GM21423 (cell line): ENCODE results near the gene ZNF649.

Source experiments
- ATAC-seq: cut with Tn5 transposase; IDR thresholded peaks from one replicate; pipeline ENCODE4 v1.9.1; 2021; ENCODE audit warnings: mild to moderate bottlenecking, moderate library complexity; ENCODE audit not compliant: unreplicated experiment

Gene ZNF649

GRCh38 chr19:51889934-51890333 lies 14.9 kb downstream of the ZNF649 start:
- no peak for ATAC-seq

GRCh38 chr19:51887522-51888498 lies 17.0 kb downstream of the ZNF649 start, which contains the start of gene ZNF577:
Gene ZNF577 (minus strand): TSS chr19:51887951. CDS start chr19:51880382, 7,569 bp downstream.
- no peak for ATAC-seq

GRCh38 chr19:51884713-51885112 lies 20.1 kb downstream of the ZNF649 start:
- no peak for ATAC-seq

GRCh38 chr19:51882518-51882917 lies 22.3 kb downstream of the ZNF649 start:
- ATAC-seq, result no peak

DNA sequence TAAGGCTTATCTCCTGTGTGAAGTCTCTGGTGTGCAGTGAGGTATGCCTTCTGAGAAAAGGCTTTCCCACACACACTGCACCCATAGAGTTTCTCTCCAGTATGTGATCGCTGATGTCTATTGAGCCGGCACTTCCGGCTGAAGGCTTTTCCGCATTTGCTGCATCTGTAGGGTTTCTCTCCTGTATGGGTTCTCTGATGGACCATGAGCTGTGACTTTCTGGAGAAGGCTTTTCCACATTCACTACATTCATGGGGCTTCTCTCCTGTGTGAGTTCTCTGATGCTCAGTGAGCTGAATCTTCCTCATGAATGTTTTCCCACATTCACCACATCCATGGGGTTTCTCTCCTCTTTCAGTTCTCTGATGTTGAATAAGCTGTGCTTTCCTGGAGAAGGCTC lies 31.7 kb downstream of the ZNF649 start:
- ATAC-seq, result no peak

GRCh38 chr19:51861870-51862622 lies 42.8 kb downstream of the ZNF649 start:
- no peak for ATAC-seq
